ENCODE measurements around the gene PCDHB4.

GRCh38 chr5:141094481-141095262 is 26.9 kb upstream of the PCDHB4 start, which contains the start of gene PCDHB2:
- TF ChIP-seq CTCF (conservative IDR thresholded peaks at IDR 0.05 in 1 of 2, IDR thresholded peaks at IDR 0.05 in 1 of 2; ENCODE audit: extremely low read depth in 1 of 2, insufficient read depth in 1 of 2, low read depth in 1 of 2, low read length in 2 of 2) (peak; percentile 49 to 57), EZH2 (IDR thresholded peaks at IDR 0.05; ENCODE audit: borderline replicate concordance, low read length) (no peak)
